Measurements from ENCODE around the gene FGF6. TPM values are rescaled to one million over a fixed set of nuclear protein-coding genes. Genes with fewer than 3 reads are reported as not detected.

FGF6 gene
- total and polyA plus RNA-seq, 2 experiments from 2014 or later = not detected

- Histone ChIP-seq H3K36me3 (replicated peaks; ENCODE audit: insufficient read depth, low read depth) (no peaks in the 10 kb centered on the region), H2AFZ (no peak overlapping the region), H3K9me3 (ENCODE audit: low read depth) (no peaks in the 10 kb centered on the region), H3K79me2 (no peaks in the 10 kb centered on the region), H3K4me3 (no peak overlapping the region), H3K27ac (no peak overlapping the region), H3K9me2 (replicated peaks; ENCODE audit: insufficient read depth) (no peaks in the 10 kb centered on the region), H4K20me1 (ENCODE audit: insufficient read depth, poor library complexity, severe bottlenecking) (no peaks in the 10 kb centered on the region), H3K4me1 (ENCODE audit: insufficient read depth) (no peaks in the 10 kb centered on the region), H3K27me3 (peaks cover 6% of the 10 kb centered on the region), H3K4me2 (no peak overlapping the region)
- 86% methylated on average over 3 of the region's 3 CpGs for WGBS (ENCODE audit: low lambda C conversion rate, missing lambda C conversion rate)
- TF ChIP-seq CTCF (IDR thresholded peaks at IDR 0.05; ENCODE audit: poor library complexity) = no peak
- no peak for TF ChIP-seq EZH2phosphoT487 (IDR thresholded peaks at IDR 0.05; ENCODE audit: low read depth, severe bottlenecking, unreplicated experiment)
- TF ChIP-seq EZH2 (IDR thresholded peaks at IDR 0.05; ENCODE audit: borderline replicate concordance) = no peak
- no peak for DNase-seq (ENCODE audit: low spot score)
Measured at GRCh38 chr12:4401117-4401516, 44.5 kb downstream of the FGF6 start.

DNA sequence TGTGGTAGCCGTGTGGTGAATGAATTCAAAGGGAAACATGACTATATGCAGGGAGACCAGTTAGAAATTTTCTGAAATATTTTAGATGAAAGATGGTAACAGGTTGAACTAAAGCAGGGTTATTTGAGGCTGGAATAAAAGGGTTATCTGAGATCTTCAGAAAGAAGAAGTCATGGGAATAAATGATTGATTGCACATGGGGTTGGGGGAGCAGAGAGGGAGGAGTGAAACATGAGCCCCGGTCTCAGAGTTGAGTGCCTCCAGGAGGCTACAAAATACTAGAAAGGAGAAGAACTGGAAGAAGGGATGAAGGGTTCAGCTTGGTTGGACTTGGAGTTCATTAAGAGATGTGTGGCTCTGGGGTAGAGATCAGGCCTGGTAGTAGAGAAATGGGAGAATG, 49.8 kb downstream of the FGF6 start:
- Histone ChIP-seq H3K36me3 (replicated peaks; ENCODE audit: insufficient read depth, low read depth) (no peaks in the 10 kb centered on the region), H3K9me2 (replicated peaks; ENCODE audit: insufficient read depth) (no peaks in the 10 kb centered on the region), H3K79me2 (no peaks in the 10 kb centered on the region), H3K27me3 (no peaks in the 10 kb centered on the region), H4K20me1 (ENCODE audit: insufficient read depth, poor library complexity, severe bottlenecking) (no peaks in the 10 kb centered on the region), H3K4me1 (ENCODE audit: insufficient read depth) (no peaks in the 10 kb centered on the region), H2AFZ (no peak overlapping the region), H3K4me2 (no peak overlapping the region), H3K9me3 (ENCODE audit: low read depth) (no peaks in the 10 kb centered on the region), H3K27ac (no peak overlapping the region), H3K4me3 (no peak overlapping the region)
- WGBS (ENCODE audit: low lambda C conversion rate, missing lambda C conversion rate) = 83% methylated on average over 2 of the region's 2 CpGs
- TF ChIP-seq CTCF (IDR thresholded peaks at IDR 0.05; ENCODE audit: poor library complexity) = no peak
- no peak for TF ChIP-seq EZH2 (IDR thresholded peaks at IDR 0.05; ENCODE audit: borderline replicate concordance)
- no peak for TF ChIP-seq EZH2phosphoT487 (IDR thresholded peaks at IDR 0.05; ENCODE audit: low read depth, severe bottlenecking, unreplicated experiment)
- DNase-seq (ENCODE audit: low spot score) = no peak

GRCh38 chr12:4393211-4393610, 52.4 kb downstream of the FGF6 start:
- Histone ChIP-seq H3K27me3 (no peaks in the 10 kb centered on the region), H3K9me3 (ENCODE audit: low read depth) (no peaks in the 10 kb centered on the region), H3K4me1 (ENCODE audit: insufficient read depth) (no peaks in the 10 kb centered on the region), H3K4me2 (no peak overlapping the region), H3K4me3 (no peak overlapping the region), H3K9me2 (replicated peaks; ENCODE audit: insufficient read depth) (no peaks in the 10 kb centered on the region), H3K79me2 (no peaks in the 10 kb centered on the region), H4K20me1 (ENCODE audit: insufficient read depth, poor library complexity, severe bottlenecking) (no peaks in the 10 kb centered on the region), H2AFZ (no peak overlapping the region), H3K27ac (no peak overlapping the region), H3K36me3 (replicated peaks; ENCODE audit: insufficient read depth, low read depth) (no peaks in the 10 kb centered on the region)
- WGBS (ENCODE audit: low lambda C conversion rate, missing lambda C conversion rate) = 83% methylated on average over 5 of the region's 5 CpGs
- no peak for DNase-seq (ENCODE audit: low spot score)
- TF ChIP-seq EZH2phosphoT487 (IDR thresholded peaks at IDR 0.05; ENCODE audit: low read depth, severe bottlenecking, unreplicated experiment) (no peak), EZH2 (IDR thresholded peaks at IDR 0.05; ENCODE audit: borderline replicate concordance) (no peak), CTCF (IDR thresholded peaks at IDR 0.05; ENCODE audit: poor library complexity) (no peak)

- WGBS (ENCODE audit: low lambda C conversion rate, missing lambda C conversion rate) = 81% methylated on average over 15 of the region's 15 CpGs
Measured at GRCh38 chr12:4392223-4392742, 53.3 kb downstream of the FGF6 start.

More at GRCh38 chr12:4392223-4392742, 53.3 kb downstream of the FGF6 start:
- Histone ChIP-seq H3K9me2 (replicated peaks; ENCODE audit: insufficient read depth) (no peaks in the 10 kb centered on the region), H4K20me1 (ENCODE audit: insufficient read depth, poor library complexity, severe bottlenecking) (no peaks in the 10 kb centered on the region), H3K4me3 (no peak overlapping the region), H3K27me3 (no peaks in the 10 kb centered on the region), H3K79me2 (no peaks in the 10 kb centered on the region), H3K4me1 (ENCODE audit: insufficient read depth) (no peaks in the 10 kb centered on the region), H3K4me2 (no peak overlapping the region), H3K36me3 (replicated peaks; ENCODE audit: insufficient read depth, low read depth) (no peaks in the 10 kb centered on the region), H3K9me3 (ENCODE audit: low read depth) (no peaks in the 10 kb centered on the region), H3K27ac (no peak overlapping the region), H2AFZ (no peak overlapping the region)
- DNase-seq (ENCODE audit: low spot score) = no peak
- no peak for TF ChIP-seq CTCF (IDR thresholded peaks at IDR 0.05; ENCODE audit: poor library complexity)
- no peak for TF ChIP-seq EZH2phosphoT487 (IDR thresholded peaks at IDR 0.05; ENCODE audit: low read depth, severe bottlenecking, unreplicated experiment)
- TF ChIP-seq EZH2 (IDR thresholded peaks at IDR 0.05; ENCODE audit: borderline replicate concordance) = no peak
